ENCODE measurements around the gene PPM1M. TPM values are rescaled to one million over a fixed set of nuclear protein-coding genes. Genes with fewer than 3 reads are reported as not detected.

The PPM1M gene
- total RNA-seq, 4 donors from 2014 or later: 2.0 to 8.4 (median 6.2) TPM

- 85% methylated on average over 28 of the region's 28 CpGs; no CpG with 5 or more reads in 1 of the 2 donors for WGBS, 2 donors (ENCODE audit: low coverage in 1 of 2)
- Histone ChIP-seq H3K27me3 (no peaks in the 10 kb centered on the region), H3K27ac (no peak overlapping the region), H3K4me1 (peaks cover 12 to 17% (median 14%) of the 10 kb centered on the region in 4 donors), H3K9me3 (no peaks in the 10 kb centered on the region), H3K36me3 (peaks cover 0 to 23% (median 7%) of the 10 kb centered on the region in 4 donors), H3K4me3 (no peak overlapping the region)
- intact Hi-C loops (cut with DNase I; ENCODE audit: low total_unique reads): no loop called here
- no peak for DNase-seq
- in situ Hi-C loops (cut with MboI; ENCODE audit: low pct_ligation_motif_present in 1 of 4, low pct_unique_long_range_greater_than_20kb in 1 of 4, low sequenced_read_pairs in 3 of 4): loop anchor here (5.0 to 25.0 kb wide), 4 partner anchors 52 to 110 kb away; partner anchors contain the start of gene GLYCTK (in 2 of the 4)
- TF ChIP-seq EP300 (IDR thresholded peaks at IDR 0.05; ENCODE audit: low read depth) (no peak), CTCF (IDR thresholded peaks at IDR 0.05) (no peak), POLR2AphosphoS5 (IDR thresholded peaks at IDR 0.05) (no peak), POLR2A (IDR thresholded peaks at IDR 0.05) (no peak)
Measured at GRCh38 chr3:52232279-52233107, 13.1 kb upstream of the PPM1M start.

GRCh38 chr3:52233108-52233591, 12.4 kb upstream of the PPM1M start:
- H3K4me1 ChIP-seq: peaks cover 19 to 24% (median 20%) of the 10 kb centered on the region in 4 donors
- 93% methylated on average over 5 of the region's 5 CpGs; no CpG with 5 or more reads in 1 of the 2 donors for WGBS, 2 donors (ENCODE audit: low coverage in 1 of 2)
- no peak overlapping the region for H3K27ac ChIP-seq
- H3K27me3 ChIP-seq: no peaks in the 10 kb centered on the region
- TF ChIP-seq POLR2AphosphoS5 (IDR thresholded peaks at IDR 0.05) (no peak), CTCF (IDR thresholded peaks at IDR 0.05) (no peak), EP300 (IDR thresholded peaks at IDR 0.05; ENCODE audit: low read depth) (no peak), POLR2A (IDR thresholded peaks at IDR 0.05) (no peak)
- intact Hi-C loops (cut with DNase I; ENCODE audit: low total_unique reads): no loop called here
- H3K36me3 ChIP-seq: peaks cover 0 to 23% (median 7%) of the 10 kb centered on the region in 4 donors
- H3K9me3 ChIP-seq: no peaks in the 10 kb centered on the region
- H3K4me3 ChIP-seq: no peak overlapping the region
- in situ Hi-C loops (cut with MboI; ENCODE audit: low pct_ligation_motif_present in 1 of 4, low pct_unique_long_range_greater_than_20kb in 1 of 4, low sequenced_read_pairs in 3 of 4): loop anchor here (5.0 to 25.0 kb wide), 4 partner anchors 52 to 109 kb away; partner anchors contain the start of gene GLYCTK (in 2 of the 4)
- DNase-seq: no peak

GRCh38 chr3:52233968-52234367, 11.6 kb upstream of the PPM1M start:
- TF ChIP-seq POLR2AphosphoS5 (IDR thresholded peaks at IDR 0.05) (no peak), POLR2A (IDR thresholded peaks at IDR 0.05) (no peak), CTCF (IDR thresholded peaks at IDR 0.05) (no peak), EP300 (IDR thresholded peaks at IDR 0.05; ENCODE audit: low read depth) (no peak)
- Histone ChIP-seq H3K27me3 (no peaks in the 10 kb centered on the region), H3K27ac (no peak overlapping the region), H3K4me1 (peaks cover 21 to 27% (median 23%) of the 10 kb centered on the region in 4 donors), H3K9me3 (no peaks in the 10 kb centered on the region), H3K36me3 (peaks cover 0 to 18% (median 5%) of the 10 kb centered on the region in 4 donors), H3K4me3 (no peak overlapping the region)
- no peak for DNase-seq
- WGBS, 2 donors (ENCODE audit: low coverage in 1 of 2): 80% methylated on average over 3 of the region's 3 CpGs; no CpG with 5 or more reads in 1 of the 2 donors
- intact Hi-C loops (cut with DNase I; ENCODE audit: low total_unique reads) (no loop called here), in situ Hi-C loops (cut with MboI; ENCODE audit: low pct_ligation_motif_present in 1 of 4, low pct_unique_long_range_greater_than_20kb in 1 of 4, low sequenced_read_pairs in 3 of 4) (loop anchor here (5.0 to 25.0 kb wide), 4 partner anchors 51 to 108 kb away; partner anchors contain the start of gene GLYCTK (in 2 of the 4))

All from transverse colon (tissue), 4 donors.